ENCODE results near the gene ZSCAN20.

DNA sequence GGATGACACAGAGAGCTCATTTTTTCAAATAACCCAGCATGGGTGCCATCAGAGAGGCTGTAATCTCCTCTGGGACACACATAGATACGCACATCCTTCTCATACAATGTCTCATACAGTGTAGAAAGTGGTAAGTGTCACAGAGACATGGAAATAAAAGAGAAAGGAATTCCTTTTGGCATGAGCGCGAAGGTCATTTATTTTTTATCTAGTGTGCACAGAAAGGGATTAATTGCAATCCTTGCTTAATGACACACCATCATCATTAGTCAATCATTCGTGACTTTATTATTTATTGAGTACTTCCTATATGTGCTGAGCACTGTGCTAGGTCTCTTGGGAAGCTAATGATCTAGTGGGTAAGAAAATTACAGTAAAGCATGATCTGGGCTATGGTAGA is 5.0 kb downstream of the ZSCAN20 start:
- TF ChIP-seq POLR2AphosphoS5 (IDR thresholded peaks at IDR 0.05; ENCODE audit: low read depth, low read length) (no peak), POLR2A (IDR thresholded peaks at IDR 0.05; ENCODE audit: low read depth, low read length) (no peak), SPI1 (IDR thresholded peaks at IDR 0.05; ENCODE audit: low read depth, low read length) (no peak), POU2F2 (IDR thresholded peaks at IDR 0.05; ENCODE audit: low read depth, low read length) (no peak)
